Measurements from ENCODE around the gene HK2. TPM values are rescaled to one million over a fixed set of nuclear protein-coding genes. Genes with fewer than 3 reads are reported as not detected.
"Not testable (repeated sequence)": the region's sequence is repeated elsewhere in the genome, so short reads cannot be mapped to it uniquely, and the experiment has no call there.

The HK2 gene
- total RNA-seq, 1 donor from 2014 or later: 46.7 TPM

DNA sequence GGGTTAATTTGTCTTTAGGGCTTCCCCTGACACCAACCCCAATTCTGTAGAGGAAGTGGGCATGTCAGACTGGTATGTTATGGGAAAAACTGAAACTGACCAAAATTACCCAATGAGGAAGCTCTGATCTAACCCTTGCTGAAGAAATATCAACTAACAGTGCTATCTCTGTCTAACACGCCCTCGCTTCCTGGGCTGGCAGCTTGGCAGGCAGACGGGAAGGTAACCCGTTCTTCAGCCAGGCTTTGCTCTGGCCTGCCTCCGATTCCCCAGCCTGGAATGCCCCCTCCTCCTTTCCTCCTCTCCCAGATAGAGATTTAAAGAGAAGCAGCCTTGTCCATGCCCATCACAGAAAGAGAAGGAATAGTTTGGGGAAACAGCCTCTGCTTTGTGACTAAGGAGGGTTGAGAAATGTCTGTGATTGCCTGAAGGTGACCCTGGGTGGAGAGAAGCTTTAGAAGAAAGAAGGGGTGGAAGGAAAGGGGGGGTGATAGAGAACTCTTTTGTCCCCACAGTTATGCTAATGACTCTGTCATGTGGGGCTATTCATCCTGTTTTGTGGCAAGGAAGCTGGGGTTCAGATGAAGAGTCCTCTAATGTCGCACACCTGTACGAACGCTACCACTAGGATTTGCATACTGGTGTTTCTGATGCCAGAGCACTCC, 15.4 kb downstream of the HK2 start:
- H3K36me3 ChIP-seq (ENCODE audit: insufficient read depth, low read length): no peaks in the 10 kb centered on the region
- H2AFZ ChIP-seq (ENCODE audit: low read depth, low read length): no peak overlapping the region
- Mint-ChIP-seq H3K4me1 (ENCODE audit: low read depth, unreplicated experiment) (peaks cover 54% of the 10 kb centered on the region), H3K4me3 (ENCODE audit: unreplicated experiment) (peak overlapping the region; percentile 43), H3K36me3 (ENCODE audit: low read depth, unreplicated experiment) (peaks cover 6% of the 10 kb centered on the region), H3K9me3 (ENCODE audit: unreplicated experiment) (no peaks in the 10 kb centered on the region), H3K27me3 (ENCODE audit: low read depth, unreplicated experiment) (no peaks in the 10 kb centered on the region), H3K27ac (ENCODE audit: unreplicated experiment) (peak overlapping the region; percentile 94)
- H3K4me3 ChIP-seq (ENCODE audit: insufficient read depth, low read depth, low read length): no peak overlapping the region
- peaks cover 37% of the 10 kb centered on the region for H3K4me1 ChIP-seq (ENCODE audit: insufficient read depth, low read length)
- DNase-seq (ENCODE audit: low read depth) (no peak), FAIRE-seq (no peak)
- peaks cover 11% of the 10 kb centered on the region for H3K79me2 ChIP-seq (ENCODE audit: insufficient read depth, low read length)
- no peaks in the 10 kb centered on the region for H3K9me3 ChIP-seq (ENCODE audit: insufficient read depth, low read depth, low read length)
- H4K20me1 ChIP-seq (ENCODE audit: insufficient read depth, low read length): peaks cover 7% of the 10 kb centered on the region
- TF ChIP-seq, protein P1, sequence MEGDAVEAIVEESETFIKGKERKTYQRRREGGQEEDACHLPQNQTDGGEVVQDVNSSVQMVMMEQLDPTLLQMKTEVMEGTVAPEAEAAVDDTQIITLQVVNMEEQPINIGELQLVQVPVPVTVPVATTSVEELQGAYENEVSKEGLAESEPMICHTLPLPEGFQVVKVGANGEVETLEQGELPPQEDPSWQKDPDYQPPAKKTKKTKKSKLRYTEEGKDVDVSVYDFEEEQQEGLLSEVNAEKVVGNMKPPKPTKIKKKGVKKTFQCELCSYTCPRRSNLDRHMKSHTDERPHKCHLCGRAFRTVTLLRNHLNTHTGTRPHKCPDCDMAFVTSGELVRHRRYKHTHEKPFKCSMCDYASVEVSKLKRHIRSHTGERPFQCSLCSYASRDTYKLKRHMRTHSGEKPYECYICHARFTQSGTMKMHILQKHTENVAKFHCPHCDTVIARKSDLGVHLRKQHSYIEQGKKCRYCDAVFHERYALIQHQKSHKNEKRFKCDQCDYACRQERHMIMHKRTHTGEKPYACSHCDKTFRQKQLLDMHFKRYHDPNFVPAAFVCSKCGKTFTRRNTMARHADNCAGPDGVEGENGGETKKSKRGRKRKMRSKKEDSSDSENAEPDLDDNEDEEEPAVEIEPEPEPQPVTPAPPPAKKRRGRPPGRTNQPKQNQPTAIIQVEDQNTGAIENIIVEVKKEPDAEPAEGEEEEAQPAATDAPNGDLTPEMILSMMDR (IDR thresholded peaks at IDR 0.05; ENCODE audit: insufficient read depth, low read depth, low read length): no peak
- no peak for TF ChIP-seq EZH2 (IDR thresholded peaks at IDR 0.05; ENCODE audit: insufficient read depth, low read length)
- no peak overlapping the region for H3K9ac ChIP-seq (ENCODE audit: low read length)
- H3K27ac ChIP-seq (ENCODE audit: low read depth, low read length): no peak overlapping the region
- no peaks in the 10 kb centered on the region for H3K27me3 ChIP-seq (ENCODE audit: insufficient read depth, low read length)
- H3K4me2 ChIP-seq (ENCODE audit: low read length): no peak overlapping the region

DNA sequence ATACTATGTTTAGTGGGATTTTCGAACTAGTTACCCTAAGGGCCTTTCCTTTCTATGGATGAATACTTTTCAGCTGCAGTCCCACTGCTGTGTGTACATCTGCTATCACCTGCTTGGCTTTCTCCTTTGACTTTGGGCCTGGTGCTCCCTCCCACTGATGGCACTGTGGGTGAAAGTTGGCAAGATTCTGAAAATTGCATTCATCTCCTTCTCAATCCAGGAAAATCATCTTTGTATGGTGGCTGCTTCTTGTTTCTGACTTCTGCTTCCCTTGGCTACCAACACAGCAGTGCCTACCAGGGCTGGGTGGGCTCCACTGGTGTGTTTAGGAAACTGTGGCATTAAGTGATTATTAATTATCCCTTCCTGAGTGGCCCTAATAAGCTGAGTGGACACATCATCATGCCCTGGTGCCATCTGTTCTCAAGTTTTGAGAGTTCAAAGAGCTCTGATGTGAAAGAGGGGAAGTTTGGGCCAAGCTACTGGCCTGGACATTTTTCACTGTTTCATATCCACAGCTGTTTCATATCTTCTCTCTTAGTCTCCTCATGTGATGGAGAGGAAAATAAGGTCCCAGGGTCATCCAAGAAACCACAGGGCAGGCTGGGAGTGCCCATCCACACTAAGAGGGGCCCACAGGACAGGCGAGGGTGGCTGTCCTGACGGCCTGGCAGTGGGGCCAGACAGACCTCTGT, 16.7 kb downstream of the HK2 start:
- Mint-ChIP-seq H3K27ac (ENCODE audit: unreplicated experiment) (peak overlapping the region; percentile 76), H3K4me3 (ENCODE audit: unreplicated experiment) (no peak overlapping the region), H3K4me1 (ENCODE audit: low read depth, unreplicated experiment) (peaks cover 43% of the 10 kb centered on the region), H3K36me3 (ENCODE audit: low read depth, unreplicated experiment) (peaks cover 11% of the 10 kb centered on the region), H3K27me3 (ENCODE audit: low read depth, unreplicated experiment) (no peaks in the 10 kb centered on the region), H3K9me3 (ENCODE audit: unreplicated experiment) (no peaks in the 10 kb centered on the region)
- H3K79me2 ChIP-seq (ENCODE audit: insufficient read depth, low read length): peaks cover 11% of the 10 kb centered on the region
- peak overlapping the region; percentile 66 for H3K27ac ChIP-seq (ENCODE audit: low read depth, low read length)
- H3K9ac ChIP-seq (ENCODE audit: low read length): peak overlapping the region; percentile 25
- H3K9me3 ChIP-seq (ENCODE audit: insufficient read depth, low read depth, low read length): no peaks in the 10 kb centered on the region
- peak overlapping the region; percentile 10 for H3K4me2 ChIP-seq (ENCODE audit: low read length)
- H3K4me3 ChIP-seq (ENCODE audit: insufficient read depth, low read depth, low read length): no peak overlapping the region
- DNase-seq (ENCODE audit: low read depth): peak; percentile 46
- peaks cover 25% of the 10 kb centered on the region for H3K4me1 ChIP-seq (ENCODE audit: insufficient read depth, low read length)
- H4K20me1 ChIP-seq (ENCODE audit: insufficient read depth, low read length): peaks cover 7% of the 10 kb centered on the region
- H3K36me3 ChIP-seq (ENCODE audit: insufficient read depth, low read length): no peaks in the 10 kb centered on the region
- no peak for FAIRE-seq
- no peak overlapping the region for H2AFZ ChIP-seq (ENCODE audit: low read depth, low read length)
- H3K27me3 ChIP-seq (ENCODE audit: insufficient read depth, low read length): no peaks in the 10 kb centered on the region
- TF ChIP-seq EZH2 (IDR thresholded peaks at IDR 0.05; ENCODE audit: insufficient read depth, low read length): no peak
- TF ChIP-seq, protein P1 (IDR thresholded peaks at IDR 0.05; ENCODE audit: insufficient read depth, low read depth, low read length): no peak

DNA sequence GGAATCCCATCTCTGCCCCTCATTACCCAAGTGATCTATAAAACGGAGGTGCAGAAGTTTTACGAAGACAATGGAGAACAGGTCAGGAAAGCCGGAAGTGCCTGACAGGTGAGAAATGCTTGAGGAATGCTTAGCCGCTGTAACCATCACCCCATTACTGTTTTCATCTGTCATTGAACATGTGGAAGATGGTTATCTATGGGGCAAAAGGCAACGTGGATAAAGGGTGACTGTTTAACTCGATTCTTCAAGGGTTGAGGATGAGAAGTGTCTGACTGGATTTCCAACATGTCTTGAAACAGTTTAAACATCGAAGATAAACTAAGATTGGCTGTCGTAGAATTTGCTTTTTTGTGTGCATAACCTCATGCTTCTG, 17.3 kb downstream of the HK2 start:
- DNase-seq (ENCODE audit: low read depth) (peak; percentile 81), FAIRE-seq (no peak)
- Mint-ChIP-seq H3K36me3 (ENCODE audit: low read depth, unreplicated experiment) (peaks cover 15% of the 10 kb centered on the region), H3K4me3 (ENCODE audit: unreplicated experiment) (no peak overlapping the region), H3K27me3 (ENCODE audit: low read depth, unreplicated experiment) (no peaks in the 10 kb centered on the region), H3K9me3 (ENCODE audit: unreplicated experiment) (no peaks in the 10 kb centered on the region), H3K4me1 (ENCODE audit: low read depth, unreplicated experiment) (peaks cover 39% of the 10 kb centered on the region), H3K27ac (ENCODE audit: unreplicated experiment) (peak overlapping the region; percentile 76)
- Histone ChIP-seq H3K4me2 (ENCODE audit: low read length) (peak overlapping the region; percentile 10), H3K27me3 (ENCODE audit: insufficient read depth, low read length) (no peaks in the 10 kb centered on the region), H3K27ac (ENCODE audit: low read depth, low read length) (peak overlapping the region; percentile 66), H3K79me2 (ENCODE audit: insufficient read depth, low read length) (peaks cover 11% of the 10 kb centered on the region), H2AFZ (ENCODE audit: low read depth, low read length) (no peak overlapping the region), H3K4me3 (ENCODE audit: insufficient read depth, low read depth, low read length) (no peak overlapping the region), H3K36me3 (ENCODE audit: insufficient read depth, low read length) (no peaks in the 10 kb centered on the region), H4K20me1 (ENCODE audit: insufficient read depth, low read length) (peaks cover 7% of the 10 kb centered on the region), H3K9ac (ENCODE audit: low read length) (peak overlapping the region; percentile 25), H3K9me3 (ENCODE audit: insufficient read depth, low read depth, low read length) (no peaks in the 10 kb centered on the region), H3K4me1 (ENCODE audit: insufficient read depth, low read length) (peaks cover 19% of the 10 kb centered on the region)
- TF ChIP-seq, protein P1 (IDR thresholded peaks at IDR 0.05; ENCODE audit: insufficient read depth, low read depth, low read length): no peak
- no peak for TF ChIP-seq EZH2 (IDR thresholded peaks at IDR 0.05; ENCODE audit: insufficient read depth, low read length)

DNA sequence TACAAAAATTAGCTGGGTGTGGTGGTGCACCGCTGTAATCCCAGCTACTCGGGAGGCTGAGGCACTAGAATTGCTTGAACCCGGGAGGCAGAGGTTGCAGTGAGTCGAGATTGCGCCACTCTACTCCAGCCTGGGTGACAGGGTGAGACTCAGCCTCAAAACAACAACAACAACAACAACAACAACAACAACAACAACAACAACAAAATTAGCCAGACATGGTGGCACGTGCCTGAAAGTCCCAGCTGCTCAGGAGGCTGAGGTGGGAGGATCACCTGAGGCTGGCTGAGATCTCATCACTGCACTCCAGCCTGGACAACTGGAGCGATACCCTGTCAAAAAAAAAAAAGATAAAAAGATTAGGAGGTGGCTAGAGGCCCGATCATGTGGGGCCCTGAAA, 19.4 kb downstream of the HK2 start:
- H3K9ac ChIP-seq (ENCODE audit: low read length); H3K27ac Mint-ChIP-seq (ENCODE audit: unreplicated experiment); DNase-seq (ENCODE audit: low read depth); FAIRE-seq; H3K4me3 Mint-ChIP-seq (ENCODE audit: unreplicated experiment); H3K79me2 ChIP-seq (ENCODE audit: insufficient read depth, low read length); H3K9me3 ChIP-seq (ENCODE audit: insufficient read depth, low read depth, low read length); H3K4me3 ChIP-seq (ENCODE audit: insufficient read depth, low read depth, low read length); H2AFZ ChIP-seq (ENCODE audit: low read depth, low read length); H3K27me3 ChIP-seq (ENCODE audit: insufficient read depth, low read length); H3K27me3 Mint-ChIP-seq (ENCODE audit: low read depth, unreplicated experiment); H3K36me3 ChIP-seq (ENCODE audit: insufficient read depth, low read length); H4K20me1 ChIP-seq (ENCODE audit: insufficient read depth, low read length); H3K4me2 ChIP-seq (ENCODE audit: low read length); H3K9me3 Mint-ChIP-seq (ENCODE audit: unreplicated experiment); H3K27ac ChIP-seq (ENCODE audit: low read depth, low read length): not testable (repeated sequence)
- H3K4me1 ChIP-seq (ENCODE audit: insufficient read depth, low read length): peaks cover 26% of the 10 kb centered on the region
- Mint-ChIP-seq H3K4me1 (ENCODE audit: low read depth, unreplicated experiment) (peaks cover 29% of the 10 kb centered on the region), H3K36me3 (ENCODE audit: low read depth, unreplicated experiment) (peaks cover 18% of the 10 kb centered on the region)
